Measurements from ENCODE around the gene MTHFR. TPM values are rescaled to one million over a fixed set of nuclear protein-coding genes. Genes with fewer than 3 reads are reported as not detected.

Gene MTHFR
- total and polyA plus RNA-seq, 2 donors from 2014 or later, result 10.6 to 65.5 TPM

DNA sequence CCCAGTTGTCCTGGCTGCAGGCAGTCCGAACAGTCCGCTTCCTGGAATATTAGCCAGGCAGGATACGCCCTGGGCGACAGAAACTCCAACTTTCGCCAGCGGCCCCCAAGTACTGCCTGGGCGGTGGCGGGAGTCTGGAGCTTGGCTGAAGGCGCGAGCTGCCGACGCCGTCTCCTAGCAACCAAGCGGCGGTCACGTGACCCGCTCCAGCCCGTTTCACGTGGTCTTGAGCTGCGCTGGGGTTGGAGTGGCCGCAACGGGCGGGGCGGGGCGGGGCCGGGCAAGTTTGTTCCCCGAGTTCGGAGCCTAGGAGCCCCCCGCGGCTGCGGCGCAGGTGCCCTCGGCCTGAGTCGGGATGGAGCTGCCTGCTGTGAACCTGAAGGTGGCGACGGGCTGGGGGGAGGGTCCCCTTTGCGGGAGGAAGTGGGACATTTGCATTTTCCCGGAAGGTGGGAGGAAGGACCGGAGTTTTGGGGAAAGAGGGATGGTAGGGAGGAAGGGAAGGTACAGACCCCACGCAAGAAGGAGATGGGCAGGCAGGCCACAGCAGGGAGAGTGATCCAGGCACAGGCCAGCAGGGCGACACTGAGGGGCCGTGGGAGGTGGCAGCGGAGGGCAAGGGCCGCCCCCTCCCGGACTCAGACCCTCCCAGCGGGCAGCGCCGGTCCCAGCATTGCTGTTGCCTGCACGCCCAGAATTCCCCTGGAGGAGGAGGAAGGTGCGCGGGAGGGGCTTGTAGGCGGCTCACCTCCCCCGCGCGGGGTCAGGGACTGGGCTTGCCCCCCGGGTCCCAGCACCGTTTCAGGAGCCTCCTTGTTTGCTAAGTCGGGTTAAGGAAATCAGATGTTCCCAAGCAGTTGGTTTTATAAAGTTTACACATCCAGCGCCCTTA, 69.7 kb downstream of the MTHFR start, which contains the start of gene AGTRAP:
TSS of gene AGTRAP (plus strand) at position 283 of the 892 bp plus-strand sequence. CDS start at position 356, 73 bp downstream.
- Histone ChIP-seq H3K27me3 (ENCODE audit: control insufficient read depth, insufficient read depth, low read length) (no peaks in the 10 kb centered on the region), H3K9ac (ENCODE audit: low read length in 3 of 3) (peak within 1 kb of the TSS; percentile 81 to 95 (median 84)), H3K36me3 (ENCODE audit: control insufficient read depth in 2 of 3, insufficient read depth in 3 of 3, low read length in 3 of 3) (no peaks in the 10 kb centered on the region), H3K27ac (ENCODE audit: low read depth in 2 of 2, low read length in 2 of 2) (peak within 1 kb of the TSS; percentile 86 to 96), H3K4me1 (ENCODE audit: control insufficient read depth in 2 of 3, insufficient read depth in 2 of 3, low read depth in 1 of 3, low read length in 3 of 3) (peaks cover 2 to 21% (median 8%) of the 10 kb centered on the region in 3 donors), H3K4me3 (ENCODE audit: low read length in 3 of 3) (peak within 1 kb of the TSS; percentile 90 to 98 (median 98)), H3K9me3 (ENCODE audit: control insufficient read depth in 2 of 3, insufficient read depth in 1 of 3, low read length in 3 of 3) (no peaks in the 10 kb centered on the region)
- intact Hi-C loops (cut with DNase I), result no loop called here
- DNase-seq, result peak; percentile 95 to 99 (median 97)
- FAIRE-seq, result no peak
- TF ChIP-seq, protein P1, sequence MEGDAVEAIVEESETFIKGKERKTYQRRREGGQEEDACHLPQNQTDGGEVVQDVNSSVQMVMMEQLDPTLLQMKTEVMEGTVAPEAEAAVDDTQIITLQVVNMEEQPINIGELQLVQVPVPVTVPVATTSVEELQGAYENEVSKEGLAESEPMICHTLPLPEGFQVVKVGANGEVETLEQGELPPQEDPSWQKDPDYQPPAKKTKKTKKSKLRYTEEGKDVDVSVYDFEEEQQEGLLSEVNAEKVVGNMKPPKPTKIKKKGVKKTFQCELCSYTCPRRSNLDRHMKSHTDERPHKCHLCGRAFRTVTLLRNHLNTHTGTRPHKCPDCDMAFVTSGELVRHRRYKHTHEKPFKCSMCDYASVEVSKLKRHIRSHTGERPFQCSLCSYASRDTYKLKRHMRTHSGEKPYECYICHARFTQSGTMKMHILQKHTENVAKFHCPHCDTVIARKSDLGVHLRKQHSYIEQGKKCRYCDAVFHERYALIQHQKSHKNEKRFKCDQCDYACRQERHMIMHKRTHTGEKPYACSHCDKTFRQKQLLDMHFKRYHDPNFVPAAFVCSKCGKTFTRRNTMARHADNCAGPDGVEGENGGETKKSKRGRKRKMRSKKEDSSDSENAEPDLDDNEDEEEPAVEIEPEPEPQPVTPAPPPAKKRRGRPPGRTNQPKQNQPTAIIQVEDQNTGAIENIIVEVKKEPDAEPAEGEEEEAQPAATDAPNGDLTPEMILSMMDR (IDR thresholded peaks at IDR 0.05; ENCODE audit: borderline replicate concordance, extremely low read depth, insufficient read depth), result no peak

Other genes starting within 250 kb of the MTHFR start
- 10.2 TPM for gene FBXO2, start 151.5 kb downstream of the MTHFR start, total RNA-seq
- 38.4 TPM for gene FBXO2, start 151.5 kb downstream of the MTHFR start, polyA plus RNA-seq (ENCODE audit: insufficient read depth, low read depth, low replicate concordance)
- gene FBXO44, start 151.1 kb downstream of the MTHFR start, total RNA-seq, result 22.5 TPM
- 66.6 TPM for gene FBXO44, start 151.1 kb downstream of the MTHFR start, polyA plus RNA-seq (ENCODE audit: insufficient read depth, low read depth, low replicate concordance)
- gene FBXO6, start 141.8 kb downstream of the MTHFR start, total RNA-seq, result 8.1 TPM
- gene FBXO6, start 141.8 kb downstream of the MTHFR start, polyA plus RNA-seq (ENCODE audit: insufficient read depth, low read depth, low replicate concordance), result 11.2 TPM
- 36.8 TPM for gene MAD2L2, start 124.8 kb downstream of the MTHFR start, total RNA-seq
- 51.7 TPM for gene MAD2L2, start 124.8 kb downstream of the MTHFR start, polyA plus RNA-seq (ENCODE audit: insufficient read depth, low read depth, low replicate concordance)
- 0.28 TPM for gene DRAXIN, start 114.3 kb downstream of the MTHFR start, total RNA-seq
- gene DRAXIN, start 114.3 kb downstream of the MTHFR start, polyA plus RNA-seq (ENCODE audit: insufficient read depth, low read depth, low replicate concordance), result 0.17 TPM
- gene AGTRAP, start 69.8 kb downstream of the MTHFR start, total RNA-seq, result 66.1 TPM
- gene AGTRAP, start 69.8 kb downstream of the MTHFR start, polyA plus RNA-seq (ENCODE audit: insufficient read depth, low read depth, low replicate concordance), result 140 TPM
- gene C1orf167, start 43.8 kb downstream of the MTHFR start, total RNA-seq, result 4.2 TPM
- 1.9 TPM for gene C1orf167, start 43.8 kb downstream of the MTHFR start, polyA plus RNA-seq (ENCODE audit: insufficient read depth, low read depth, low replicate concordance)
- gene CLCN6, start 227 bp upstream of the MTHFR start, total RNA-seq, result 26.0 TPM
- 7.1 TPM for gene CLCN6, start 227 bp upstream of the MTHFR start, polyA plus RNA-seq (ENCODE audit: insufficient read depth, low read depth, low replicate concordance)
- 0.50 TPM for gene NPPA, start 41.8 kb upstream of the MTHFR start, total RNA-seq
- gene NPPA, start 41.8 kb upstream of the MTHFR start, polyA plus RNA-seq (ENCODE audit: insufficient read depth, low read depth, low replicate concordance), result not detected
- gene NPPB, start 53.0 kb upstream of the MTHFR start, total RNA-seq, result not detected
- not detected for gene NPPB, start 53.0 kb upstream of the MTHFR start, polyA plus RNA-seq (ENCODE audit: insufficient read depth, low read depth, low replicate concordance)
- gene KIAA2013, start 120.5 kb upstream of the MTHFR start, total RNA-seq, result 42.5 TPM
- gene KIAA2013, start 120.5 kb upstream of the MTHFR start, polyA plus RNA-seq (ENCODE audit: insufficient read depth, low read depth, low replicate concordance), result 52.1 TPM
- gene PLOD1, start 128.8 kb upstream of the MTHFR start, total RNA-seq, result 58.8 TPM
- gene PLOD1, start 128.8 kb upstream of the MTHFR start, polyA plus RNA-seq (ENCODE audit: insufficient read depth, low read depth, low replicate concordance), result 103 TPM
- 77.6 TPM for gene MFN2, start 174.5 kb upstream of the MTHFR start, total RNA-seq
- gene MFN2, start 174.5 kb upstream of the MTHFR start, polyA plus RNA-seq (ENCODE audit: insufficient read depth, low read depth, low replicate concordance), result 41.1 TPM
- 24.7 TPM for gene MIIP, start 213.5 kb upstream of the MTHFR start, total RNA-seq
- gene MIIP, start 213.5 kb upstream of the MTHFR start, polyA plus RNA-seq (ENCODE audit: insufficient read depth, low read depth, low replicate concordance), result 28.5 TPM

Data from kidney (tissue), 14 donors.